Astrocyte (in vitro differentiated cells and primary cell): Measurements from ENCODE around the gene ACTA2. TPM values are rescaled to one million over a fixed set of nuclear protein-coding genes. Genes with fewer than 3 reads are reported as not detected.

Source experiments
- DNase-seq: peaks from one replicate; pipeline ENCODE4 v3.0.0-alpha.2; 2010; ENCODE audit warnings: low read depth
- FAIRE-seq: peaks from 2 replicates; lab custom pipeline; 2011; peaks lifted over from hg19 to GRCh38; lab: Jason Lieb, UNC
- H2AFZ ChIP-seq: 2 replicates; pipeline ENCODE4 v1.6.0; 2012; ENCODE audit warnings: low read depth, low read length, inconsistent platforms
- H3K27ac ChIP-seq: 2 replicates; pipeline ENCODE4 v1.5.1; 2011; ENCODE audit warnings: low read depth, low read length, inconsistent platforms
- H3K27me3 ChIP-seq: 2 replicates; pipeline ENCODE4 v1.6.0; 2011; ENCODE audit warnings: low read length, inconsistent platforms; ENCODE audit not compliant: insufficient read depth
- H3K36me3 ChIP-seq: 2 replicates; pipeline ENCODE4 v1.5.1; 2011; ENCODE audit warnings: low read length, inconsistent platforms; ENCODE audit not compliant: insufficient read depth
- H3K4me1 ChIP-seq: 2 replicates; pipeline ENCODE4 v1.5.1; 2011; ENCODE audit warnings: low read length, inconsistent platforms; ENCODE audit not compliant: insufficient read depth
- H3K4me2 ChIP-seq: 2 replicates; pipeline ENCODE4 v1.6.0; 2012; ENCODE audit warnings: low read length, inconsistent platforms
- H3K4me3 ChIP-seq: 2 replicates; pipeline ENCODE4 v1.5.1; 2011; ENCODE audit warnings: low read depth, mild to moderate bottlenecking, low read length, inconsistent platforms; ENCODE audit not compliant: insufficient read depth
- H3K79me2 ChIP-seq: 2 replicates; pipeline ENCODE4 v1.6.0; 2012; ENCODE audit warnings: mild to moderate bottlenecking, low read length, inconsistent platforms; ENCODE audit not compliant: insufficient read depth
- H3K9ac ChIP-seq: 2 replicates; pipeline ENCODE4 v1.6.0; 2012; ENCODE audit warnings: mild to moderate bottlenecking, low read length, inconsistent platforms
- H3K9me3 ChIP-seq: 2 replicates; pipeline ENCODE4 v1.5.1; 2012; ENCODE audit warnings: low read depth, mild to moderate bottlenecking, low read length, inconsistent platforms; ENCODE audit not compliant: insufficient read depth
- H4K20me1 ChIP-seq: 2 replicates; pipeline ENCODE4 v1.6.0; 2012; ENCODE audit warnings: low read length, inconsistent platforms; ENCODE audit not compliant: insufficient read depth
- H3K27ac Mint-ChIP-seq: one replicate; pipeline ENCODE4 v1.8.0; 2021; ENCODE audit warnings: mild to moderate bottlenecking, mixed read lengths; ENCODE audit not compliant: unreplicated experiment
- H3K27me3 Mint-ChIP-seq: one replicate; pipeline ENCODE4 v1.8.0; 2021; ENCODE audit warnings: low read depth, mixed read lengths; ENCODE audit not compliant: unreplicated experiment
- H3K36me3 Mint-ChIP-seq: one replicate; pipeline ENCODE4 v1.8.0; 2021; ENCODE audit warnings: low read depth, mixed read lengths; ENCODE audit not compliant: unreplicated experiment
- H3K4me1 Mint-ChIP-seq: one replicate; pipeline ENCODE4 v1.8.0; 2021; ENCODE audit warnings: low read depth, mixed read lengths; ENCODE audit not compliant: unreplicated experiment
- H3K4me3 Mint-ChIP-seq: one replicate; pipeline ENCODE4 v1.8.0; 2021; ENCODE audit warnings: mild to moderate bottlenecking, moderate library complexity, mixed read lengths; ENCODE audit not compliant: unreplicated experiment
- H3K9me3 Mint-ChIP-seq: one replicate; pipeline ENCODE4 v1.8.0; 2021; ENCODE audit warnings: mild to moderate bottlenecking, mixed read lengths; ENCODE audit not compliant: unreplicated experiment
- EZH2 ChIP-seq: IDR thresholded peaks from 2 replicates; pipeline ENCODE4 v1.6.1; 2012; ENCODE audit warnings: mild to moderate bottlenecking, low read length, inconsistent platforms; ENCODE audit not compliant: insufficient read depth
- total RNA-seq: library from RNA; stranded (reverse); gene quantifications from 2 replicates; pipeline ENCODE4 v1.2.1, GENCODE V29; 2021
- TF ChIP-seq, protein P1 (sequence below): IDR thresholded peaks from 2 replicates; pipeline ENCODE4 v1.5.1; 2011; ENCODE audit warnings: low read depth, mild to moderate bottlenecking, inconsistent platforms, low read length, moderate library complexity; ENCODE audit not compliant: insufficient read depth

ACTA2 gene
- total RNA-seq, 1 donor from 2014 or later = 345 TPM

DNA sequence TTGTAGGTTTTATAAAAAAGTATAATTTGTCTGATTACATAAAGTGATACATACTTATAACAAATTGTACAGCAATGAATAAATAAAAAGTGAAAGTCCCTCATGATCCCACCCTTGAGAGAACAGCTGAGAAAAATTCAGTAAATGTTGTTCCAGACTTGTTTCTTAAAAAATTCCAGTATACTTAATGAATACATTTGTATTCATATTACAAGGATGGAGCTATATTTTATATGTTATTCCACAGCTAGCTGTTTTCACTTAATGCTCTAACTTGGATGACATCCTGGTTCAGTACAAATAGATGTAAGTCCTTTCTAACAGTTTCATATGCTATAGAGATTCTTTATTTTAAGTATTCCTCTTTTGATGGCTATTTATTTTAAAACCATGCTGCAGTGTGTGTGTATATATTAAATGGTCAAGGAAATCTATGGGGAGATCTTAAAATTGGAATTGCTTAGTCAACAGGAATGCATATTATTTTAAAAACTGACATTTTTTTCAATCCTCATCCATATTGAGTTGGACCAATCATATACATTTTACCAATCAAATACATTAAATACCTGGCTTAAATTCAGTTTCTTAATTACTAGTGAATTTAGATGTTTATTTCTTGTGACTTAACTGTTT lies 63.6 kb downstream of the ACTA2 start:
- Histone ChIP-seq H3K79me2 (peaks cover 17% of the 10 kb centered on the region), H3K4me2 (no peak overlapping the region)

DNA sequence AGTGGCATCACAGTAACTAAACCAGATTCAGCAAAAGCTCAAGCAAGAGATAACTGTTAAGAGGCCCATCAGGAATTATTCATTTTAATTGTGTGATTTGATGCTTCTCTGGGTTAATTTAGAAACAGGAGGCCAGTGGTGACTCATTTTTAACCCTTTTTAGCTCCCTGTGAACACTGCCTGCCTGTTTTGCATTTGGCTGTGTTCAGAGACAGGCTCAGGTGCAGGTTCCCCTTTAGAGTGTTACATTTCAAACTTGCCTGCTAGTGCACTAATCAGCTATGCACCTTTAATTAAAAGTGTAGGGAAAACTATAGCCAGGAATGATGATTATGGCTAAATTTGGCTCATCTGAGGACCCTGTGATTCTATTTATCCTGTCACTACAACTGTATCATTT lies 66.0 kb downstream of the ACTA2 start:
- no peak overlapping the region for H3K27ac ChIP-seq
- no peak overlapping the region for H3K4me3 ChIP-seq
- no peaks in the 10 kb centered on the region for H3K36me3 Mint-ChIP-seq
- peaks cover 18% of the 10 kb centered on the region for H3K4me1 ChIP-seq
- H3K4me2 ChIP-seq = no peak overlapping the region
- no peak for FAIRE-seq
- no peaks in the 10 kb centered on the region for H3K27me3 Mint-ChIP-seq
- no peaks in the 10 kb centered on the region for H3K36me3 ChIP-seq
- no peak for DNase-seq
- H3K9ac ChIP-seq = no peak overlapping the region
- no peak overlapping the region for H2AFZ ChIP-seq
- H3K9me3 ChIP-seq = no peaks in the 10 kb centered on the region
- no peaks in the 10 kb centered on the region for H3K9me3 Mint-ChIP-seq
- H3K27ac Mint-ChIP-seq = no peak overlapping the region
- H3K4me3 Mint-ChIP-seq = no peak overlapping the region
- TF ChIP-seq, protein P1, sequence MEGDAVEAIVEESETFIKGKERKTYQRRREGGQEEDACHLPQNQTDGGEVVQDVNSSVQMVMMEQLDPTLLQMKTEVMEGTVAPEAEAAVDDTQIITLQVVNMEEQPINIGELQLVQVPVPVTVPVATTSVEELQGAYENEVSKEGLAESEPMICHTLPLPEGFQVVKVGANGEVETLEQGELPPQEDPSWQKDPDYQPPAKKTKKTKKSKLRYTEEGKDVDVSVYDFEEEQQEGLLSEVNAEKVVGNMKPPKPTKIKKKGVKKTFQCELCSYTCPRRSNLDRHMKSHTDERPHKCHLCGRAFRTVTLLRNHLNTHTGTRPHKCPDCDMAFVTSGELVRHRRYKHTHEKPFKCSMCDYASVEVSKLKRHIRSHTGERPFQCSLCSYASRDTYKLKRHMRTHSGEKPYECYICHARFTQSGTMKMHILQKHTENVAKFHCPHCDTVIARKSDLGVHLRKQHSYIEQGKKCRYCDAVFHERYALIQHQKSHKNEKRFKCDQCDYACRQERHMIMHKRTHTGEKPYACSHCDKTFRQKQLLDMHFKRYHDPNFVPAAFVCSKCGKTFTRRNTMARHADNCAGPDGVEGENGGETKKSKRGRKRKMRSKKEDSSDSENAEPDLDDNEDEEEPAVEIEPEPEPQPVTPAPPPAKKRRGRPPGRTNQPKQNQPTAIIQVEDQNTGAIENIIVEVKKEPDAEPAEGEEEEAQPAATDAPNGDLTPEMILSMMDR = no peak
- no peak for TF ChIP-seq EZH2
- peaks cover 27% of the 10 kb centered on the region for H3K79me2 ChIP-seq
- no peaks in the 10 kb centered on the region for H4K20me1 ChIP-seq
- H3K27me3 ChIP-seq = no peaks in the 10 kb centered on the region
- peaks cover 14% of the 10 kb centered on the region for H3K4me1 Mint-ChIP-seq

More for the DNA sequence above, 63.6 kb downstream of the ACTA2 start:
- no peak overlapping the region for H2AFZ ChIP-seq
- Mint-ChIP-seq H3K4me1 (peaks cover 5% of the 10 kb centered on the region), H3K4me3 (no peak overlapping the region), H3K27me3 (no peaks in the 10 kb centered on the region), H3K9me3 (no peaks in the 10 kb centered on the region), H3K27ac (no peak overlapping the region), H3K36me3 (no peaks in the 10 kb centered on the region)
- TF ChIP-seq, protein P1 = no peak
- TF ChIP-seq EZH2 = no peak
- no peaks in the 10 kb centered on the region for H3K27me3 ChIP-seq
- no peaks in the 10 kb centered on the region for H4K20me1 ChIP-seq
- no peaks in the 10 kb centered on the region for H3K9me3 ChIP-seq
- H3K27ac ChIP-seq = no peak overlapping the region
- H3K9ac ChIP-seq = no peak overlapping the region
- peaks cover 10% of the 10 kb centered on the region for H3K4me1 ChIP-seq
- H3K4me3 ChIP-seq = no peak overlapping the region
- DNase-seq = no peak
- no peak for FAIRE-seq
- H3K36me3 ChIP-seq = no peaks in the 10 kb centered on the region

Other genes with a start within 250 kb of the ACTA2 start
- not detected in 2 replicates for gene LIPK, start 246.5 kb downstream of the ACTA2 start, total RNA-seq
- gene LIPN, start 192.8 kb downstream of the ACTA2 start, total RNA-seq = not detected in 2 replicates
- gene LIPM, start 150.0 kb downstream of the ACTA2 start, total RNA-seq = not detected in 2 replicates
- not detected in 2 replicates for gene ANKRD22, start 100.9 kb downstream of the ACTA2 start, total RNA-seq
- gene STAMBPL1, start 72.5 kb downstream of the ACTA2 start, total RNA-seq = 1.4 and 1.5 TPM in 2 replicates
- 32.3 and 32.6 TPM in 2 replicates for gene FAS, start 38.0 kb upstream of the ACTA2 start, total RNA-seq